ENCODE measurements around the gene NKAIN2.
"Not testable (repeated sequence)": the region's sequence is repeated elsewhere in the genome, so short reads cannot be mapped to it uniquely, and the experiment has no call there.

The NKAIN2 gene

GRCh38 chr6:124536842-124537191 is 733.2 kb downstream of the NKAIN2 start:
- TF ChIP-seq CTCF (conservative IDR thresholded peaks at IDR 0.05; ENCODE audit: control insufficient read depth, insufficient read depth, low read depth, low read length): no peak
- no peak for DNase-seq (ENCODE audit: low read depth)
- no peak overlapping the region for H3K4me3 ChIP-seq (ENCODE audit: control insufficient read depth, low read depth, low read length)

- no peak overlapping the region for H3K4me3 ChIP-seq (ENCODE audit: control insufficient read depth, low read depth, low read length)
- TF ChIP-seq CTCF (conservative IDR thresholded peaks at IDR 0.05; ENCODE audit: control insufficient read depth, insufficient read depth, low read depth, low read length): no peak
- no peak for DNase-seq (ENCODE audit: low read depth)
These were observed 735.4 kb downstream of the NKAIN2 start for GRCh38 chr6:124539096-124539495.

GRCh38 chr6:124541573-124541972 is 737.9 kb downstream of the NKAIN2 start:
- no peak for DNase-seq (ENCODE audit: low read depth)
- no peak overlapping the region for H3K4me3 ChIP-seq (ENCODE audit: control insufficient read depth, low read depth, low read length)
- TF ChIP-seq CTCF (conservative IDR thresholded peaks at IDR 0.05; ENCODE audit: control insufficient read depth, insufficient read depth, low read depth, low read length): no peak

- no peak overlapping the region for H3K4me3 ChIP-seq (ENCODE audit: control insufficient read depth, low read depth, low read length)
- TF ChIP-seq CTCF (conservative IDR thresholded peaks at IDR 0.05; ENCODE audit: control insufficient read depth, insufficient read depth, low read depth, low read length): no peak
- no peak for DNase-seq (ENCODE audit: low read depth)
These were observed 742.9 kb downstream of the NKAIN2 start for GRCh38 chr6:124546601-124547000.

- no peak for TF ChIP-seq CTCF (conservative IDR thresholded peaks at IDR 0.05; ENCODE audit: control insufficient read depth, insufficient read depth, low read depth, low read length)
- no peak for DNase-seq (ENCODE audit: low read depth)
- no peak overlapping the region for H3K4me3 ChIP-seq (ENCODE audit: control insufficient read depth, low read depth, low read length)
These were observed 748.1 kb downstream of the NKAIN2 start for GRCh38 chr6:124551711-124552233.

GRCh38 chr6:124557873-124558272 is 754.2 kb downstream of the NKAIN2 start:
- H3K4me3 ChIP-seq (ENCODE audit: control insufficient read depth, low read depth, low read length): no peak overlapping the region
- DNase-seq (ENCODE audit: low read depth): no peak
- no peak for TF ChIP-seq CTCF (conservative IDR thresholded peaks at IDR 0.05; ENCODE audit: control insufficient read depth, insufficient read depth, low read depth, low read length)

- H3K4me3 ChIP-seq (ENCODE audit: control insufficient read depth, low read depth, low read length); DNase-seq (ENCODE audit: low read depth): not testable (repeated sequence)
These were observed 756.4 kb downstream of the NKAIN2 start for GRCh38 chr6:124560078-124560477.

All from fibroblast of mammary gland (primary cell).